ENCODE measurements around the gene IP6K2. TPM values are rescaled to one million over a fixed set of nuclear protein-coding genes. Genes with fewer than 3 reads are reported as not detected.

IP6K2 gene
- polyA plus RNA-seq, 2 of the 4 experiments (the other 2 are of a cell fraction): 61.9 to 78.4 TPM

- Histone ChIP-seq H3K27ac (peak overlapping the region; percentile 58 to 98), H3K4me1 (peaks cover 13% of the 10 kb centered on the region), H3K9me3 (no peaks in the 10 kb centered on the region), H3K4me2 (peak overlapping the region; percentile 58), H3K4me3 (no peak overlapping the region; the same call in 2 of the 3 replicates)
- 40% methylated on average over 9 of the region's 11 CpGs for WGBS (ENCODE audit: missing lambda C conversion rate)
- TF ChIP-seq RCOR1 (IDR thresholded peaks at IDR 0.05; ENCODE audit: low read depth, low read length): no peak
- TF ChIP-seq RNF2 (IDR thresholded peaks at IDR 0.05; ENCODE audit: borderline replicate concordance, low read depth): no peak
- no peak for TF ChIP-seq RAD21 (conservative IDR thresholded peaks at IDR 0.05 in 1 of 2, IDR thresholded peaks at IDR 0.05 in 1 of 2)
- no peak for TF ChIP-seq PBX3 (IDR thresholded peaks at IDR 0.05)
- no peak for TF ChIP-seq BCL3 (IDR thresholded peaks at IDR 0.05)
- no peak for TF ChIP-seq JUN (IDR thresholded peaks at IDR 0.05)
- TF ChIP-seq POLR2A (IDR thresholded peaks at IDR 0.05; ENCODE audit: low read length): no peak
- TF ChIP-seq MAZ (IDR thresholded peaks at IDR 0.05; ENCODE audit: borderline replicate concordance, low read depth, low read length): no peak
- no peak for TF ChIP-seq HMGXB4 (CRISPR knock-in tag; IDR thresholded peaks at IDR 0.05; ENCODE audit: borderline replicate concordance)
- TF ChIP-seq FOSB (CRISPR knock-in tag; IDR thresholded peaks at IDR 0.05): no peak
- TF ChIP-seq NPAS2 (CRISPR knock-in tag; IDR thresholded peaks at IDR 0.05; ENCODE audit: borderline replicate concordance): no peak
- DNase-seq (ENCODE audit: low read depth in 1 of 2, low spot score in 1 of 2) (no peak), ATAC-seq (no peak), FAIRE-seq (no peak)
- ChIA-PET POLR2A (interaction anchor here (1.3 to 1.9 kb wide), 3 partner anchors 10 to 105 kb away, joined by 4 to 6 read pairs (median 5); partner anchors contain the start of gene IP6K2), CTCF (interaction anchor here (0.7 to 3.4 kb wide), 12 partner anchors 11 to 228 kb away, joined by 3 to 34 read pairs (median 4); partner anchors contain the start of gene NCKIPSD)
Observed at GRCh38 chr3:48664313-48664644, 52.7 kb downstream of the IP6K2 start.

GRCh38 chr3:48663489-48664312 lies 53.3 kb downstream of the IP6K2 start:
- peak; percentile 97 to 99 for DNase-seq (ENCODE audit: low read depth in 1 of 2, low spot score in 1 of 2)
- Histone ChIP-seq H3K4me3 (peak overlapping the region; percentile 59), H3K4me2 (peak overlapping the region; percentile 96), H3K27ac (peak overlapping the region; percentile 96 to 98), H3K9me3 (no peaks in the 10 kb centered on the region), H3K4me1 (peaks cover 13% of the 10 kb centered on the region)
- FAIRE-seq: peak; percentile 46
- peak; percentile 85 to 87 for ATAC-seq
- POLR2A ChIA-PET: interaction anchor here (0.5 to 2.8 kb wide), 7 partner anchors 11 to 255 kb away, joined by 3 to 9 read pairs (median 5); partner anchors contain the start of genes ARIH2, IP6K2 and SLC26A6
- 0% methylated on average over 25 of the region's 66 CpGs for WGBS (ENCODE audit: missing lambda C conversion rate)
- CTCF ChIA-PET: interaction anchor here (0.7 to 3.4 kb wide), 12 partner anchors 10 to 227 kb away, joined by 3 to 34 read pairs (median 4); partner anchors contain the start of gene NCKIPSD
- TF ChIP-seq TFCP2L1 (CRISPR knock-in tag; IDR thresholded peaks at IDR 0.05) (peak; percentile 83; the same call in 1 of the 2 replicates), MYC (IDR thresholded peaks at IDR 0.05; ENCODE audit: borderline replicate concordance, low read length) (peak; percentile 98), KDM5A (IDR thresholded peaks at IDR 0.05) (no peak), ZC3H11A (IDR thresholded peaks at IDR 0.05) (no peak), ELK1 (IDR thresholded peaks at IDR 0.05; ENCODE audit: low read depth, low read length) (no peak), NPAS2 (CRISPR knock-in tag; IDR thresholded peaks at IDR 0.05; ENCODE audit: borderline replicate concordance) (no peak), PHF8 (IDR thresholded peaks at IDR 0.05; ENCODE audit: borderline replicate concordance, low read depth) (peak; percentile 63; the same call in 1 of the 2 replicates), ZNF302 (CRISPR knock-in tag; IDR thresholded peaks at IDR 0.05) (no peak), PBX3 (IDR thresholded peaks at IDR 0.05) (peak; percentile 12), USF2 (IDR thresholded peaks at IDR 0.05) (peak; percentile 69), HES2 (IDR thresholded peaks at IDR 0.05) (no peak), MAZ (IDR thresholded peaks at IDR 0.05; ENCODE audit: borderline replicate concordance, low read depth, low read length) (0 out of 2 replicates have a peak, but pooled peaks have one; percentile 10), JUNB (IDR thresholded peaks at IDR 0.05) (no peak), EHMT2 (IDR thresholded peaks at IDR 0.05; ENCODE audit: low read depth) (no peak), KDM1A (IDR thresholded peaks at IDR 0.05; ENCODE audit: low read depth) (no peak), HEYL (CRISPR knock-in tag; IDR thresholded peaks at IDR 0.05) (peak; percentile 60; the same call in 1 of the 2 replicates), HOXB5 (CRISPR knock-in tag; IDR thresholded peaks at IDR 0.05) (no peak; the same call in 1 of the 2 replicates)
